H9 (cell line): Measurements from ENCODE around the gene DPF1. TPM values are rescaled to one million over a fixed set of nuclear protein-coding genes. Genes with fewer than 3 reads are reported as not detected.
A peak's percentile ranks its signal among the peaks of the same experiment; 100 is the strongest.

Source experiments
- DNase-seq: peaks from one replicate; pipeline ENCODE4 v3.0.0-alpha.2; 2017
- H2AFZ ChIP-seq: one replicate; pipeline ENCODE4 v1.6.1; 2013; ENCODE audit warnings: mild to moderate bottlenecking, low read length, control low read depth, moderate library complexity
- H2AK5ac ChIP-seq: 2 replicates; pipeline ENCODE4 v1.6.1; 2013; ENCODE audit warnings: low read length, control low read depth, mixed read lengths; ENCODE audit not compliant: insufficient read length
- H2BK120ac ChIP-seq: one replicate; pipeline ENCODE4 v1.6.1; 2013; ENCODE audit warnings: low read depth, mild to moderate bottlenecking, low read length, control low read depth, inconsistent platforms; ENCODE audit not compliant: poor library complexity, severe bottlenecking
- H2BK12ac ChIP-seq: 2 replicates; pipeline ENCODE4 v1.6.1; 2013; ENCODE audit warnings: low read length, control low read depth, mixed read lengths, low read depth; ENCODE audit not compliant: insufficient read length
- H2BK15ac ChIP-seq: 2 replicates; pipeline ENCODE4 v1.6.1; 2013; ENCODE audit warnings: low read depth, low read length, control low read depth
- H2BK20ac ChIP-seq: one replicate; pipeline ENCODE4 v1.6.1; 2013; ENCODE audit warnings: low read depth, mild to moderate bottlenecking, low read length, control low read depth, inconsistent platforms; ENCODE audit not compliant: poor library complexity, severe bottlenecking
- H2BK5ac ChIP-seq: 2 replicates; pipeline ENCODE4 v1.6.1; 2013; ENCODE audit warnings: low read length, control low read depth, mixed read lengths; ENCODE audit not compliant: insufficient read length
- H3K14ac ChIP-seq: 2 replicates; pipeline ENCODE4 v1.6.1; 2013; ENCODE audit warnings: low read length, control low read depth; ENCODE audit not compliant: insufficient read depth
- H3K18ac ChIP-seq: 2 replicates; pipeline ENCODE4 v1.6.1; 2013; ENCODE audit warnings: low read depth, mild to moderate bottlenecking, mixed read lengths, low read length, control low read depth; ENCODE audit not compliant: insufficient read length
- H3K23ac ChIP-seq: 2 replicates; pipeline ENCODE4 v1.6.1; 2013; ENCODE audit warnings: low read length, control low read depth, mixed read lengths, low read depth; ENCODE audit not compliant: insufficient read length
- H3K23me2 ChIP-seq: 2 replicates; pipeline ENCODE4 v1.6.1; 2013; ENCODE audit warnings: low read depth, mild to moderate bottlenecking, mixed read lengths, low read length, control low read depth; ENCODE audit not compliant: insufficient read length, poor library complexity, severe bottlenecking
- H3K27ac ChIP-seq: 2 replicates; pipeline ENCODE4 v1.5.1; 2013; ENCODE audit warnings: low read length, control low read depth, mixed read lengths, low read depth; ENCODE audit not compliant: insufficient read length
- H3K27me3 ChIP-seq: 2 replicates; pipeline ENCODE4 v1.6.1; 2013; ENCODE audit warnings: low read length, control low read depth, inconsistent platforms; ENCODE audit not compliant: insufficient read depth
- H3K4ac ChIP-seq: 2 replicates; pipeline ENCODE4 v1.6.1; 2013; ENCODE audit warnings: low read depth, mild to moderate bottlenecking, control low read depth, inconsistent platforms, low read length, moderate library complexity
- H3K4me1 ChIP-seq: 2 replicates; pipeline ENCODE4 v1.6.1; 2013; ENCODE audit warnings: low read length, control low read depth, inconsistent platforms; ENCODE audit not compliant: insufficient read depth
- H3K4me2 ChIP-seq: 2 replicates; pipeline ENCODE4 v1.6.1; 2013; ENCODE audit warnings: low read length, control low read depth, mixed read lengths; ENCODE audit not compliant: insufficient read length, insufficient read depth
- H3K56ac ChIP-seq: 2 replicates; pipeline ENCODE4 v1.6.1; 2013; ENCODE audit warnings: low read depth, mild to moderate bottlenecking, mixed read lengths, low read length, control low read depth; ENCODE audit not compliant: insufficient read length
- H3K79me1 ChIP-seq: 2 replicates; pipeline ENCODE4 v1.6.1; 2013; ENCODE audit warnings: low read depth, mild to moderate bottlenecking, moderate library complexity, low read length, control low read depth, inconsistent platforms; ENCODE audit not compliant: insufficient read depth, poor library complexity, severe bottlenecking
- H3K79me2 ChIP-seq: 2 replicates; pipeline ENCODE4 v1.6.1; 2013; ENCODE audit warnings: low read length, control low read depth, inconsistent platforms; ENCODE audit not compliant: insufficient read depth
- H3K9ac ChIP-seq: 2 replicates; pipeline ENCODE4 v1.6.1; 2013; ENCODE audit warnings: low read length, control low read depth, mixed read lengths; ENCODE audit not compliant: insufficient read length; ENCODE audit errors: extremely low read depth
- H3K9me3 ChIP-seq: one replicate; pipeline ENCODE4 v1.6.1; 2013; ENCODE audit warnings: low read depth, low read length, inconsistent platforms; ENCODE audit not compliant: control insufficient read depth
- H3T11ph ChIP-seq: one replicate; pipeline ENCODE4 v1.6.1; 2013; ENCODE audit warnings: mild to moderate bottlenecking, low read length, control low read depth, inconsistent platforms
- H4K20me1 ChIP-seq: one replicate; pipeline ENCODE4 v1.6.1; 2013; ENCODE audit not compliant: control insufficient read depth, insufficient read length, insufficient read depth
- H4K5ac ChIP-seq: 2 replicates; pipeline ENCODE4 v1.6.1; 2013; ENCODE audit warnings: low read depth, mild to moderate bottlenecking, mixed read lengths, low read length, control low read depth; ENCODE audit not compliant: insufficient read length
- H4K8ac ChIP-seq: replicated peaks from 2 replicates; pipeline ENCODE4 v1.6.1; 2013; ENCODE audit warnings: low read length, control low read depth, mixed read lengths, low read depth; ENCODE audit not compliant: insufficient read length
- H4K91ac ChIP-seq: 2 replicates; pipeline ENCODE4 v1.6.1; 2013; ENCODE audit warnings: low read depth, mild to moderate bottlenecking, moderate library complexity, mixed read lengths, low read length, control low read depth; ENCODE audit not compliant: insufficient read length
- H3K27ac Mint-ChIP-seq, 3 experiments: 2 replicates in 2 of 3; 3 replicates in 1 of 3; pipeline ENCODE4 v1.8.0; 2020 to 2021; ENCODE audit warnings: mixed read lengths in 3 of 3, mild to moderate bottlenecking in 1 of 3, moderate library complexity in 1 of 3
- H3K27me3 Mint-ChIP-seq: 2 replicates; pipeline ENCODE4 v1.8.0; 2021; ENCODE audit warnings: low read depth, mild to moderate bottlenecking, moderate library complexity, mixed read lengths
- H3K36me3 Mint-ChIP-seq, 3 experiments: 2 replicates in 2 of 3; 3 replicates in 1 of 3; pipeline ENCODE4 v1.8.0; 2020 to 2021; ENCODE audit warnings: low read depth in 3 of 3, mixed read lengths in 3 of 3; ENCODE audit not compliant: insufficient read depth in 1 of 3
- H3K4me1 Mint-ChIP-seq, 2 experiments: 2 replicates each; pipeline ENCODE4 v1.8.0; 2020; ENCODE audit warnings: mixed read lengths in 2 of 2
- H3K4me3 Mint-ChIP-seq, 2 experiments: 2 replicates in 1 of 2; 3 replicates in 1 of 2; pipeline ENCODE4 v1.8.0; 2020 to 2021; ENCODE audit warnings: mild to moderate bottlenecking in 2 of 2, mixed read lengths in 2 of 2, moderate library complexity in 1 of 2
- H3K9me3 Mint-ChIP-seq, 2 experiments: 2 replicates in 1 of 2; 3 replicates in 1 of 2; pipeline ENCODE4 v1.8.0; 2020; ENCODE audit warnings: mild to moderate bottlenecking in 2 of 2, mixed read lengths in 2 of 2, moderate library complexity in 1 of 2
- WGBS: extraction: QIAGEN DNeasy Blood & Tissue Kit; methylation state at CpG from one replicate; pipeline ENCODE4 v1.1.7; 2013; ENCODE audit warnings: missing lambda C conversion rate, low lambda C conversion rate, mixed read lengths; ENCODE audit not compliant: insufficient read length; ENCODE audit errors: extremely low coverage; 5-methylcytosine and 5-hydroxymethylcytosine counted together
- total RNA-seq: library from RNA; stranded (reverse); gene quantifications from 2 replicates; pipeline ENCODE4 v1.2.1, GENCODE V29; 2021
- TF ChIP-seq, protein P1 (sequence below): fragments of 200-600 bp; sonication (generic); conservative IDR thresholded peaks from 3 replicates; pipeline ENCODE4 v1.8.0; 2021; ENCODE audit warnings: antibody characterized with exemption, mild to moderate bottlenecking

Gene DPF1
- total RNA-seq, 1 experiment from 2014 or later = 12.0 TPM

DNA sequence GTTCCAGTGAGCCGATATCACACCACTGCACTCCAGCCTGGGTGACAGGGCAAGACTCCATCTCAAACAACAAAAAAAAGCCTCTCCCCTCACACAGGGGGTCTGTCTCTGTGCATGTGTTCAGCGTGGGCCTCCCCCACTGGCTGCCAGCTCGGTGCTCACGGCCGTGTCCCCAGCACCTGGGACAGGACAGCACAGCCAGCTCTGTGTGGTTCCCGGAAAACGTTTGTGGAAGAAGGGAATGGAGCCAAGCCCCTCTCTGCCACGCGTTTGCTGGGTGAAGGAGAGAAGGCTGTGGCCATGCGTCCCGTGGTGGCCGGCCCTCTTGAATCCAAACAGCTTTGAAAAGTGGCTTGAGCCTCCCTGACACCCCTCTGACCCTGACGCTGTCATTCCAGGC, 32.3 kb downstream of the DPF1 start:
- no peak overlapping the region for H4K8ac ChIP-seq
- TF ChIP-seq, protein P1, sequence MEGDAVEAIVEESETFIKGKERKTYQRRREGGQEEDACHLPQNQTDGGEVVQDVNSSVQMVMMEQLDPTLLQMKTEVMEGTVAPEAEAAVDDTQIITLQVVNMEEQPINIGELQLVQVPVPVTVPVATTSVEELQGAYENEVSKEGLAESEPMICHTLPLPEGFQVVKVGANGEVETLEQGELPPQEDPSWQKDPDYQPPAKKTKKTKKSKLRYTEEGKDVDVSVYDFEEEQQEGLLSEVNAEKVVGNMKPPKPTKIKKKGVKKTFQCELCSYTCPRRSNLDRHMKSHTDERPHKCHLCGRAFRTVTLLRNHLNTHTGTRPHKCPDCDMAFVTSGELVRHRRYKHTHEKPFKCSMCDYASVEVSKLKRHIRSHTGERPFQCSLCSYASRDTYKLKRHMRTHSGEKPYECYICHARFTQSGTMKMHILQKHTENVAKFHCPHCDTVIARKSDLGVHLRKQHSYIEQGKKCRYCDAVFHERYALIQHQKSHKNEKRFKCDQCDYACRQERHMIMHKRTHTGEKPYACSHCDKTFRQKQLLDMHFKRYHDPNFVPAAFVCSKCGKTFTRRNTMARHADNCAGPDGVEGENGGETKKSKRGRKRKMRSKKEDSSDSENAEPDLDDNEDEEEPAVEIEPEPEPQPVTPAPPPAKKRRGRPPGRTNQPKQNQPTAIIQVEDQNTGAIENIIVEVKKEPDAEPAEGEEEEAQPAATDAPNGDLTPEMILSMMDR = no peak
- no peak overlapping the region for H2BK5ac ChIP-seq
- H3K4me1 ChIP-seq = no peaks in the 10 kb centered on the region
- no peak overlapping the region for H2BK20ac ChIP-seq
- H2BK120ac ChIP-seq = no peak overlapping the region
- H3K79me2 ChIP-seq = no peaks in the 10 kb centered on the region
- H3K4me1 Mint-ChIP-seq = no peaks in the 10 kb centered on the region; a peak in 1 of 4 replicates
- peaks cover 14 to 18% (median 16%) of the 10 kb centered on the region in 3 experiments for H3K36me3 Mint-ChIP-seq
- H4K5ac ChIP-seq = no peak overlapping the region
- H3K9me3 Mint-ChIP-seq = no peaks in the 10 kb centered on the region; a peak in 1 of 5 replicates
- H3K23me2 ChIP-seq = no peaks in the 10 kb centered on the region
- H3K23ac ChIP-seq = no peak overlapping the region
- H3T11ph ChIP-seq = no peak overlapping the region
- no peak overlapping the region for H3K4ac ChIP-seq
- peaks cover 1% of the 10 kb centered on the region; the same call in 1 of the 2 replicates for H3K27me3 Mint-ChIP-seq
- no peaks in the 10 kb centered on the region for H3K9me3 ChIP-seq
- no peak overlapping the region for H4K91ac ChIP-seq
- peak overlapping the region in 1 of 3 experiments; percentile 86; a peak in 2 of 7 replicates for H3K27ac Mint-ChIP-seq
- WGBS = no CpG with 5 or more reads among the region's 13 CpGs
- H3K27me3 ChIP-seq = no peaks in the 10 kb centered on the region
- H2AK5ac ChIP-seq = no peak overlapping the region
- no peak overlapping the region for H3K27ac ChIP-seq
- no peak overlapping the region for H3K14ac ChIP-seq
- no peak overlapping the region for H2BK12ac ChIP-seq
- H2AFZ ChIP-seq = no peak overlapping the region
- DNase-seq = no peak
- no peak overlapping the region for H2BK15ac ChIP-seq
- H3K9ac ChIP-seq = no peak overlapping the region
- no peaks in the 10 kb centered on the region for H3K79me1 ChIP-seq
- no peak overlapping the region for H3K56ac ChIP-seq
- no peaks in the 10 kb centered on the region for H4K20me1 ChIP-seq
- no peak overlapping the region for H3K18ac ChIP-seq
- no peak overlapping the region for H3K4me3 Mint-ChIP-seq
- no peak overlapping the region for H3K4me2 ChIP-seq
